Activated CD8-positive, alpha-beta T cell treated with anti-CD3 and anti-CD28 coated beads for 36 hours (primary cell): ENCODE measurements around the gene CABLES1. TPM values are rescaled to one million over a fixed set of nuclear protein-coding genes. Genes with fewer than 3 reads are reported as not detected.
A peak's percentile ranks its signal among the peaks of the same experiment; 100 is the strongest.

Source experiments
- ATAC-seq: fragments of 200-7000 bp; cut with Tn5 transposase; one replicate; pipeline ENCODE4 v1.10.0; 2021; ENCODE audit warnings: mild to moderate bottlenecking, moderate library complexity
- CTCF ChIA-PET: fragments of 350-600 bp; sonication (Branson Sonifier 250); formaldehyde crosslinking; loops from one replicate; lab custom pipeline; 2021; ENCODE audit warnings: antibody characterized with exemption; lab: Charles Lee
- POLR2A ChIA-PET: fragments of 350-600 bp; sonication (Branson Sonifier 250); formaldehyde crosslinking; loops from one replicate; lab custom pipeline; 2021; ENCODE audit warnings: antibody characterized with exemption; lab: Charles Lee
- DNase-seq: peaks from one replicate; pipeline ENCODE4 v3.0.0-alpha.2; 2020
- H3K27ac Mint-ChIP-seq: one replicate; pipeline ENCODE4 v1.8.0; 2021; ENCODE audit warnings: mild to moderate bottlenecking, mixed read lengths
- H3K27me3 Mint-ChIP-seq: one replicate; pipeline ENCODE4 v1.8.0; 2021; ENCODE audit warnings: mixed read lengths
- H3K36me3 Mint-ChIP-seq: one replicate; pipeline ENCODE4 v1.8.0; 2021; ENCODE audit warnings: low read depth, mixed read lengths
- H3K4me1 Mint-ChIP-seq: one replicate; pipeline ENCODE4 v1.8.0; 2021; ENCODE audit warnings: low read depth, mixed read lengths
- H3K4me3 Mint-ChIP-seq: one replicate; pipeline ENCODE4 v1.8.0; 2021; ENCODE audit warnings: mild to moderate bottlenecking, moderate library complexity, mixed read lengths
- H3K9me3 Mint-ChIP-seq: one replicate; pipeline ENCODE4 v1.8.0; 2021; ENCODE audit warnings: mixed read lengths
- CTCF ChIP-seq: fragments of 200-600 bp; IDR thresholded peaks from one replicate; pipeline ENCODE4 v1.8.0; 2022; ENCODE audit warnings: antibody characterized with exemption, mild to moderate bottlenecking
- intact Hi-C: fragments of 100-400 bp; cut with micrococcal nuclease; formaldehyde crosslinking; loops from one replicate; pipeline ENCODE4 v1.10.0; 2022
- total RNA-seq, 2 experiments: library from RNA; stranded (reverse); gene quantifications; one replicate each; pipeline ENCODE4 v1.2.3, GENCODE V29; 2021

CABLES1 gene
- total RNA-seq, 2 experiments from 2014 or later, result 1.8 to 2.0 TPM

- no peak overlapping the region for H3K4me3 Mint-ChIP-seq
- ATAC-seq (no peak), DNase-seq (no peak)
Measured at GRCh38 chr18:23260926-23261590, 125.8 kb downstream of the CABLES1 start.

GRCh38 chr18:23263551-23264235 is 128.4 kb downstream of the CABLES1 start:
- Mint-ChIP-seq H3K9me3 (peaks cover 7% of the 10 kb centered on the region), H3K36me3 (peaks cover 10% of the 10 kb centered on the region), H3K4me3 (no peak overlapping the region), H3K4me1 (peaks cover 43% of the 10 kb centered on the region), H3K27me3 (no peaks in the 10 kb centered on the region), H3K27ac (no peak overlapping the region)
- ChIA-PET CTCF (no interaction called here), POLR2A (no interaction called here)
- no peak for TF ChIP-seq CTCF
- DNase-seq (no peak), ATAC-seq (no peak)
- intact Hi-C loops, result no loop called here

More at GRCh38 chr18:23260926-23261590, 125.8 kb downstream of the CABLES1 start:
- TF ChIP-seq CTCF, result no peak
- H3K27ac Mint-ChIP-seq, result no peak overlapping the region
- no peaks in the 10 kb centered on the region for H3K9me3 Mint-ChIP-seq
- peaks cover 35% of the 10 kb centered on the region for H3K4me1 Mint-ChIP-seq
- H3K27me3 Mint-ChIP-seq, result no peaks in the 10 kb centered on the region
- ChIA-PET CTCF (interaction anchor here (1.9 kb wide), 1 partner anchor 151 kb away, joined by 5 read pairs; no protein-coding TSS in a partner anchor), POLR2A (interaction anchor here (0.8 to 1.4 kb wide), 3 partner anchors 17 to 189 kb away, joined by 3 to 4 read pairs (median 3); no protein-coding TSS in a partner anchor)
- intact Hi-C loops, result no loop called here
- H3K36me3 Mint-ChIP-seq, result no peaks in the 10 kb centered on the region

GRCh38 chr18:23265682-23266399 is 130.6 kb downstream of the CABLES1 start:
- DNase-seq (no peak), ATAC-seq (no peak)
- peaks cover 27% of the 10 kb centered on the region for H3K9me3 Mint-ChIP-seq
- no peaks in the 10 kb centered on the region for H3K27me3 Mint-ChIP-seq
- no peak overlapping the region for H3K27ac Mint-ChIP-seq
- ChIA-PET CTCF (no interaction called here), POLR2A (no interaction called here)
- H3K4me1 Mint-ChIP-seq, result peaks cover 32% of the 10 kb centered on the region
- peaks cover 31% of the 10 kb centered on the region for H3K36me3 Mint-ChIP-seq
- no peak for TF ChIP-seq CTCF
- intact Hi-C loops, result no loop called here
- H3K4me3 Mint-ChIP-seq, result no peak overlapping the region

- Mint-ChIP-seq H3K4me1 (peaks cover 29% of the 10 kb centered on the region), H3K36me3 (peaks cover 34% of the 10 kb centered on the region), H3K27ac (peak overlapping the region; percentile 75), H3K4me3 (no peak overlapping the region), H3K27me3 (no peaks in the 10 kb centered on the region), H3K9me3 (peaks cover 36% of the 10 kb centered on the region)
- TF ChIP-seq CTCF, result no peak
- ATAC-seq, result peak; percentile 76
- peak; percentile 50 for DNase-seq
- intact Hi-C loops, result no loop called here
- CTCF ChIA-PET, result interaction anchor here (1.1 to 1.6 kb wide), 2 partner anchors 29 to 59 kb away, joined by 3 to 4 read pairs; no protein-coding TSS in a partner anchor
- POLR2A ChIA-PET, result no interaction called here
Measured at GRCh38 chr18:23266717-23267446, 131.6 kb downstream of the CABLES1 start.
